ENCODE measurements around the gene BCL3. TPM values are rescaled to one million over a fixed set of nuclear protein-coding genes. Genes with fewer than 3 reads are reported as not detected.

BCL3 gene
- 52.2 to 105 TPM (median 89.5 TPM) in 5 replicates for total RNA-seq (2022; extraction: Qiagen RNA extraction)

GRCh38 chr19:44748426-44749254 lies at the start of gene BCL3:
TSS of gene BCL3 (plus strand) at chr19:44748708. CDS start at chr19:44748791, 83 bp downstream.

DNA sequence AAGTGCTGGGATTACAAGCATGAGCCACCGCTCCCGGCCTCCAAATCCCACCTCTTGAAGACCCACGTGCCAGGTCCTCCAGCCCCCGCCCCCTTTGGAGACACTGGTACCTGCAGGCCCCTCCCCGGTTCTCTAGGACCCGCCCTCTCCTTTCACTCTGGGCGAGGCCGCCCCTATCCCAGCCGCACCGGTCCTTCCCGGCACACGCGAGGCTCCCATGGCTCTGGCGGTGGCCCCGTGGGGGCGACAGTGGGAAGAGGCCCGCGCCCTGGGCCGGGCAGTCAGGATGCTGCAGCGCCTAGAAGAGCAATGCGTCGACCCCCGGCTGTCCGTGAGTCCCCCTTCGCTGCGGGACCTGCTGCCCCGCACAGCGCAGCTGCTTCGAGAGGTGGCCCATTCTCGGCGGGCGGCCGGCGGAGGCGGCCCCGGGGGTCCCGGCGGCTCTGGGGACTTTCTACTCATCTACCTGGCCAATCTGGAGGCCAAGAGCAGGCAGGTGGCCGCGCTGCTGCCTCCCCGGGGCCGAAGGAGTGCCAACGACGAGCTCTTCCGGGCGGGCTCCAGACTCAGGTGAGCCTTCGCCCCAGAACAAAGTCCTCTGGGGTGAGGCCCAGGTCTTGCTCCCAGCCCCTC lies 29.3 kb downstream of the BCL3 start, which contains the start of gene CBLC:
CBLC (plus strand) TSS at position 176 of the 633 bp plus-strand sequence; CDS start at position 218, 42 bp downstream.

DNA sequence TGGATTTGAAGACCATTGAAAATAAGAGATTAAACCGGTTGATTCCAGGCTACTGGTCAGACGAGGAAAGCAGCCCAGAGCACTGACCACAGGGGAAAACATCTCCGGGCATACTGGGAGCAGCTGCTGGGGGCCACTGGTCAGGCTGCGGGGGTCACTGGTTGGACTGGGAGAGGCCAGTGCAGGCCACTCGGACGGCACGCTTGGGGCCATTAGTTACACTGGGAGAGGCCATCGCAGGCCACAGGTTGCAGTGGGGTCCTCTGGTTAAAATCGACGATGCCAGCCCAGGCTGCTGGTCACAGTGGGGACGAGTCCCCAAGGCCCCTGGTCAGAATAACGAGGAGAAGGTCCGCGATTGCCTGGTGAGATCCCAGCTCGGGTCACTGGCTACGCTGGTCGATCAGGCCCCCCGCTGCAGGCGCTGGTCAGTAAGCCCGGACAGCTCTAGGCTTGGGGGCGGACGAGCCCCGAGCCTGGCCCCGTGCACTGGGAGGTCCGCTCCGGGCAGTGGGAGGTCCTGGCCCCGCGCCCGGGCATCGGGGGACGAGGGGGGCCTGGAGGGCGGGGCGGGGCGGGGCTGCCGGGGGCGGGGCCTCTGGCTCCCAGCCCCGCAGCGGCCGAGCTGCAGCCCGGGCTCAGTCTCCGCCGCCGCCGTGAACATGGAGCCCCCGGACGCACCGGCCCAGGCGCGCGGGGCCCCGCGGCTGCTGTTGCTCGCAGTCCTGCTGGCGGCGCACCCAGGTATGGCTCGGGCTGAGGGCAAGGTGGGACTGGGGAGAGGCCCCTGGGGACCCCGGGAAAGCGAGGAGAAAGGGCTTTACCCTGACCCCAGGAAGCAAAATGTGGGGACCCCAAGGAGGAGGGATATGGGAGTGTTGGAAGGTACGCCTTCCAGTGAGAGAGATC lies 60.2 kb downstream of the BCL3 start, which contains the start of gene BCAM:
BCAM (plus strand) TSS at position 641 of the 909 bp plus-strand sequence; CDS start at position 663, 22 bp downstream.

Other genes starting within 250 kb of the BCL3 start
- gene ZNF180, start 248.2 kb upstream of the BCL3 start, total RNA-seq (2022; extraction: Qiagen RNA extraction): 6.7 to 8.6 TPM (median 8.0 TPM) in 5 replicates
- 0.05 to 0.08 TPM (median 0.06 TPM) in 5 replicates for gene CEACAM20, start 219.0 kb upstream of the BCL3 start, total RNA-seq (2022; extraction: Qiagen RNA extraction)
- gene IGSF23, start 135.1 kb upstream of the BCL3 start, total RNA-seq (2022; extraction: Qiagen RNA extraction): 0.23 to 0.57 TPM (median 0.32 TPM) in 5 replicates
- gene PVR, start 104.8 kb upstream of the BCL3 start, total RNA-seq (2022; extraction: Qiagen RNA extraction): 102 to 126 TPM (median 116 TPM) in 5 replicates
- 8.3 to 10.6 TPM (median 9.8 TPM) in 5 replicates for gene CEACAM19, start 77.2 kb upstream of the BCL3 start, total RNA-seq (2022; extraction: Qiagen RNA extraction)
- gene CEACAM16, start 49.6 kb upstream of the BCL3 start, total RNA-seq (2022; extraction: Qiagen RNA extraction): 0.09 to 0.24 TPM (median 0.10 TPM) in 4 of 5 replicates, not detected in the other
- gene CBLC, start 29.2 kb downstream of the BCL3 start, total RNA-seq (2022; extraction: Qiagen RNA extraction): not detected in 5 replicates
- gene BCAM, start 60.4 kb downstream of the BCL3 start, total RNA-seq (2022; extraction: Qiagen RNA extraction): 64.2 to 91.6 TPM (median 88.8 TPM) in 5 replicates
- gene NECTIN2, start 97.6 kb downstream of the BCL3 start, total RNA-seq (2022; extraction: Qiagen RNA extraction): 71.9 to 89.5 TPM (median 86.2 TPM) in 5 replicates
- 183 to 257 TPM (median 247 TPM) in 5 replicates for gene TOMM40, start 142.5 kb downstream of the BCL3 start, total RNA-seq (2022; extraction: Qiagen RNA extraction)
- gene APOE, start 157.1 kb downstream of the BCL3 start, total RNA-seq (2022; extraction: Qiagen RNA extraction): 11.9 to 23.5 TPM (median 16.2 TPM) in 5 replicates
- gene APOC1, start 165.9 kb downstream of the BCL3 start, total RNA-seq (2022; extraction: Qiagen RNA extraction): 119 to 132 TPM (median 122 TPM) in 5 replicates
- not detected in 5 replicates for gene APOC4, start 193.5 kb downstream of the BCL3 start, total RNA-seq (2022; extraction: Qiagen RNA extraction)
- gene APOC2, start 197.3 kb downstream of the BCL3 start, total RNA-seq (2022; extraction: Qiagen RNA extraction): not detected in 5 replicates
- 141 to 188 TPM (median 176 TPM) in 5 replicates for gene CLPTM1, start 206.7 kb downstream of the BCL3 start, total RNA-seq (2022; extraction: Qiagen RNA extraction)

All from A549 treated with CORT108297 at 1 μM for 4 hours (cell line).